GM12892 (cell line): ENCODE measurements around the gene CD19.

Experiments
- POLR2A ChIP-seq: IDR thresholded peaks from 2 replicates; pipeline ENCODE4 v1.6.1; 2011; ENCODE audit warnings: low read depth, low read length, control low read depth
- POLR2AphosphoS5 ChIP-seq: IDR thresholded peaks from 2 replicates; pipeline ENCODE4 v1.6.1; 2011; ENCODE audit warnings: low read depth, low read length, control low read depth
- TAF1 ChIP-seq: IDR thresholded peaks from 2 replicates; pipeline ENCODE4 v1.6.1; 2011; ENCODE audit warnings: low read depth, mild to moderate bottlenecking, control low read depth, low read length, borderline replicate concordance

GRCh38 chr16:28924399-28924761, 7.4 kb upstream of the CD19 start:
- no peak for TF ChIP-seq POLR2AphosphoS5
- no peak for TF ChIP-seq TAF1
- TF ChIP-seq POLR2A: no peak
